ENCODE measurements around the gene IGFBP2.

DNA sequence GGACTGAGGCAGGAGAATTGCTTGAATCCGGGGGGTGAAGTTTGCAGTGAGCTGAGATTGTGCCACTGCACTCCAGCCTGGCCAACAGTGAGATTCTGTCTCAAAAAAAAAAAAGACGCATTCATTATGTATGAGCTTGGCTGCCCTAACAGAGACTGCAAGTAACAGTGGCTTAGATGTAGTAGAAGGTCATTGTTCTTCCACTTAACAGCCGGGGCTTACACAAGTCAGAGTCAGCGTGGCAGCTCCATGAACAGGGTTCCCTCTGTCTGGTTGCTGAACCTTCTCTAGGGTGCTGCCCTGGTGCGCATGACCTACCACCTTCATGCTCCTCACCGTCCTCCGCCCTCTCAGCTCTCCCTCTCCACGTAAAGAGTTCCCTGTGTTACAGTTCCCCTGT is 49.1 kb upstream of the IGFBP2 start:
- TF ChIP-seq, protein P1, sequence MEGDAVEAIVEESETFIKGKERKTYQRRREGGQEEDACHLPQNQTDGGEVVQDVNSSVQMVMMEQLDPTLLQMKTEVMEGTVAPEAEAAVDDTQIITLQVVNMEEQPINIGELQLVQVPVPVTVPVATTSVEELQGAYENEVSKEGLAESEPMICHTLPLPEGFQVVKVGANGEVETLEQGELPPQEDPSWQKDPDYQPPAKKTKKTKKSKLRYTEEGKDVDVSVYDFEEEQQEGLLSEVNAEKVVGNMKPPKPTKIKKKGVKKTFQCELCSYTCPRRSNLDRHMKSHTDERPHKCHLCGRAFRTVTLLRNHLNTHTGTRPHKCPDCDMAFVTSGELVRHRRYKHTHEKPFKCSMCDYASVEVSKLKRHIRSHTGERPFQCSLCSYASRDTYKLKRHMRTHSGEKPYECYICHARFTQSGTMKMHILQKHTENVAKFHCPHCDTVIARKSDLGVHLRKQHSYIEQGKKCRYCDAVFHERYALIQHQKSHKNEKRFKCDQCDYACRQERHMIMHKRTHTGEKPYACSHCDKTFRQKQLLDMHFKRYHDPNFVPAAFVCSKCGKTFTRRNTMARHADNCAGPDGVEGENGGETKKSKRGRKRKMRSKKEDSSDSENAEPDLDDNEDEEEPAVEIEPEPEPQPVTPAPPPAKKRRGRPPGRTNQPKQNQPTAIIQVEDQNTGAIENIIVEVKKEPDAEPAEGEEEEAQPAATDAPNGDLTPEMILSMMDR (conservative IDR thresholded peaks at IDR 0.05), result no peak
- TF ChIP-seq ZFX (IDR thresholded peaks at IDR 0.05), result no peak
